Measurements from ENCODE around the gene EPHA3. TPM values are rescaled to one million over a fixed set of nuclear protein-coding genes. Genes with fewer than 3 reads are reported as not detected.

The EPHA3 gene
- total and polyA plus RNA-seq, 4 donors: 0.44 to 2.7 (median 1.2) TPM

GRCh38 chr3:89179355-89180001 is 72.1 kb downstream of the EPHA3 start:
- Histone ChIP-seq H3K27ac (ENCODE audit: low read depth in 1 of 2, low read length in 2 of 2) (no peak overlapping the region), H3K36me3 (ENCODE audit: control insufficient read depth in 4 of 4, insufficient read depth in 3 of 4, low read depth in 1 of 4, low read length in 3 of 4) (no peaks in the 10 kb centered on the region), H3K9ac (ENCODE audit: low read depth in 1 of 2, low read length in 2 of 2) (no peak overlapping the region), H3K4me1 (ENCODE audit: control insufficient read depth in 4 of 4, insufficient read depth in 4 of 4, low read length in 3 of 4) (no peaks in the 10 kb centered on the region), H3K4me3 (ENCODE audit: low read depth in 1 of 3, low read length in 3 of 3) (no peak overlapping the region), H3K27me3 (ENCODE audit: control insufficient read depth in 4 of 4, insufficient read depth in 4 of 4, low read length in 3 of 4) (no peaks in the 10 kb centered on the region), H3K9me3 (ENCODE audit: control insufficient read depth in 4 of 4, low read length in 3 of 4) (no peaks in the 10 kb centered on the region)
- 51% methylated on average over 3 of the region's 3 CpGs for WGBS
- no peak for TF ChIP-seq HNF4G (IDR thresholded peaks at IDR 0.05)
- no peak for TF ChIP-seq JUND (IDR thresholded peaks at IDR 0.05)
- TF ChIP-seq RXRA (IDR thresholded peaks at IDR 0.05): no peak
- TF ChIP-seq RAD21 (IDR thresholded peaks at IDR 0.05): no peak
- no peak for TF ChIP-seq REST (IDR thresholded peaks at IDR 0.05)
- no peak for TF ChIP-seq NR2F2 (IDR thresholded peaks at IDR 0.05)
- no peak for TF ChIP-seq EGR1 (IDR thresholded peaks at IDR 0.05; ENCODE audit: low read depth in 2 of 2)
- no peak for TF ChIP-seq HNF4A (conservative IDR thresholded peaks at IDR 0.05)
- no peak for TF ChIP-seq FOXA2 (IDR thresholded peaks at IDR 0.05)
- no peak for TF ChIP-seq TAF1 (conservative IDR thresholded peaks at IDR 0.05)
- no peak for TF ChIP-seq MAX (IDR thresholded peaks at IDR 0.05)
- TF ChIP-seq ATF3 (IDR thresholded peaks at IDR 0.05): no peak
- no peak for TF ChIP-seq ZBTB33 (IDR thresholded peaks at IDR 0.05)
- TF ChIP-seq CTCF (IDR thresholded peaks at IDR 0.05; ENCODE audit: low read depth, low read length, missing input control): no peak
- no peak for TF ChIP-seq YY1 (IDR thresholded peaks at IDR 0.05)
- no peak for TF ChIP-seq GABPA (IDR thresholded peaks at IDR 0.05 in 1 of 2, conservative IDR thresholded peaks at IDR 0.05 in 1 of 2)
- TF ChIP-seq SP1 (IDR thresholded peaks at IDR 0.05): no peak
- no peak for TF ChIP-seq FOXA1 (IDR thresholded peaks at IDR 0.05)
- DNase-seq (ENCODE audit: low spot score): no peak

Data from liver (tissue), 9 donors.